ENCODE data around the gene TTC38.
A peak's percentile ranks its signal among the peaks of the same experiment; 100 is the strongest.

Gene TTC38

DNA sequence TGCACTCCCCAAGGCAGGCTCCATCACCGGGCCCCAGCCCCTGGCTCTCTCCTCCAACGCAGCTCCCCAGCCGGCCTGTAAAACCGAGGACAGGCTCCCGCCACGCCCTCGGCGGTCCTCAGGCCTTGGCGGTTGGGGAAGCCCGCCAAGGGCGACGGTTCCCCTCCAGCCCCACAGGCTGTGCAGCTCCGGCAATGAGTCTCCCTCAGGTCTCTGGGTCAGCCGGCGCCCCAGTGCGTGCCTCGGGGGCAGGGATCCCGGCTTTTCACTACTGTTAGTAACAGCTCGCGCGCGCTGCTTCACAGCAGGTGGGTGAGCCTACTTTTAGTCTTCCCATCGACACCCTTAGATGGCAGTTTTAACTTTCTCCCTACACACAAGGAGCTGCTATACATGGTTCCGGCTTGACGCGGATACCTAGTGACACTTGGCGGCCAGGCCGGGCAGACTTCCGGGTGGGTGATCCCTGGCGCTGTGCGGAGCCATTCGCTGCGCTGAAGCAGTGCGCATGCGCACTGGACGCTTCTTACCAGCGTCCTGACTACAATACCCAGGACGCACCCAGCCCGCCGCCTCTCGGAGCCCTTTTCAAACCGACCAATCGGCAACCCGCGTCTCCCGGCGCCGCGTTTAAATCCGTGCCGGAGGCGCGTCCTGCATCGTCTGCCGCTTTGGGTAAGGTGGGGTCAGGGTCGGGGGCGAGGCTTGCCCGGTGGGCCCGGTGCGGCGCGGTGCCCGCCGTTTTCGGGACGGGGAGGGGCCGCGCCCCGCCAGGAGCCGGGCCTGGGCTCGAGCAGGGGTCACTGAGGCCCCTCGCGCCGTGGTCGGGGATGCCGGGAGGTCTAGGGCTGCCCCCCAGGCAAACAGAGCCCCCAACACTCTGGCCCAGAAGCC, 28.7 kb downstream of the TTC38 start, which contains the start of gene GTSE1 (continued):
- TF ChIP-seq EGR2 (tag by site-specific recombination; IDR thresholded peaks at IDR 0.05; ENCODE audit: low read depth) (0 out of 2 replicates have a peak, but pooled peaks have one; percentile 3), GFI1B (tag by site-specific recombination; IDR thresholded peaks at IDR 0.05) (no peak), ZNF146 (tag by site-specific recombination; IDR thresholded peaks at IDR 0.05) (no peak), ZSCAN30 (tag by site-specific recombination; IDR thresholded peaks at IDR 0.05) (peak; percentile 10; the same call in 1 of the 2 replicates), ZNF19 (tag by site-specific recombination; IDR thresholded peaks at IDR 0.05; ENCODE audit: low read depth) (no peak), ZNF529 (tag by site-specific recombination; IDR thresholded peaks at IDR 0.05; ENCODE audit: insufficient replicate concordance) (no peak), YY2 (tag by site-specific recombination; IDR thresholded peaks at IDR 0.05) (peak; percentile 65; the same call in 1 of the 2 replicates), ZNF266 (tag by site-specific recombination; IDR thresholded peaks at IDR 0.05; ENCODE audit: low read depth) (no peak), ZNF157 (tag by site-specific recombination; IDR thresholded peaks at IDR 0.05) (no peak), ZXDB (tag by site-specific recombination; IDR thresholded peaks at IDR 0.05) (peak; percentile 57), ZNF626 (tag by site-specific recombination; IDR thresholded peaks at IDR 0.05) (no peak), ZBTB17 (tag by site-specific recombination; IDR thresholded peaks at IDR 0.05) (peak; percentile 82; the same call in 1 of the 2 replicates), ZNF24 (tag by site-specific recombination; IDR thresholded peaks at IDR 0.05) (peak; percentile 86), ZNF138 (tag by site-specific recombination; IDR thresholded peaks at IDR 0.05; ENCODE audit: borderline replicate concordance) (no peak), ZBTB21 (tag by site-specific recombination; IDR thresholded peaks at IDR 0.05) (no peak), ZNF311 (tag by site-specific recombination; IDR thresholded peaks at IDR 0.05; ENCODE audit: borderline replicate concordance) (no peak), ZNF747 (tag by site-specific recombination; IDR thresholded peaks at IDR 0.05) (no peak), ZNF510 (tag by site-specific recombination; IDR thresholded peaks at IDR 0.05; ENCODE audit: insufficient replicate concordance) (no peak), ZIC2 (tag by site-specific recombination; IDR thresholded peaks at IDR 0.05) (peak; percentile 81), ZBTB1 (tag by site-specific recombination; IDR thresholded peaks at IDR 0.05) (no peak), ZNF701 (tag by site-specific recombination; IDR thresholded peaks at IDR 0.05) (no peak), ZFHX2 (tag by site-specific recombination; conservative IDR thresholded peaks at IDR 0.05) (peak; percentile 43), ZNF571 (tag by site-specific recombination; IDR thresholded peaks at IDR 0.05) (no peak), ZNF558 (tag by site-specific recombination; IDR thresholded peaks at IDR 0.05) (no peak), YY1 (tag by site-specific recombination; IDR thresholded peaks at IDR 0.05) (no peak), KLF8 (tag by site-specific recombination; IDR thresholded peaks at IDR 0.05) (0 out of 2 replicates have a peak, but pooled peaks have one; percentile 13)
- TF ChIP-seq, protein P1, sequence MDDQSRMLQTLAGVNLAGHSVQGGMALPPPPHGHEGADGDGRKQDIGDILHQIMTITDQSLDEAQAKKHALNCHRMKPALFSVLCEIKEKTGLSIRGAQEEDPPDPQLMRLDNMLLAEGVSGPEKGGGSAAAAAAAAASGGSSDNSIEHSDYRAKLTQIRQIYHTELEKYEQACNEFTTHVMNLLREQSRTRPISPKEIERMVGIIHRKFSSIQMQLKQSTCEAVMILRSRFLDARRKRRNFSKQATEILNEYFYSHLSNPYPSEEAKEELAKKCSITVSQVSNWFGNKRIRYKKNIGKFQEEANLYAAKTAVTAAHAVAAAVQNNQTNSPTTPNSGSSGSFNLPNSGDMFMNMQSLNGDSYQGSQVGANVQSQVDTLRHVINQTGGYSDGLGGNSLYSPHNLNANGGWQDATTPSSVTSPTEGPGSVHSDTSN (CRISPR knock-in tag; IDR thresholded peaks at IDR 0.05): no peak; the same call in none of the 2 replicates
- TF ChIP-seq, protein P2, sequence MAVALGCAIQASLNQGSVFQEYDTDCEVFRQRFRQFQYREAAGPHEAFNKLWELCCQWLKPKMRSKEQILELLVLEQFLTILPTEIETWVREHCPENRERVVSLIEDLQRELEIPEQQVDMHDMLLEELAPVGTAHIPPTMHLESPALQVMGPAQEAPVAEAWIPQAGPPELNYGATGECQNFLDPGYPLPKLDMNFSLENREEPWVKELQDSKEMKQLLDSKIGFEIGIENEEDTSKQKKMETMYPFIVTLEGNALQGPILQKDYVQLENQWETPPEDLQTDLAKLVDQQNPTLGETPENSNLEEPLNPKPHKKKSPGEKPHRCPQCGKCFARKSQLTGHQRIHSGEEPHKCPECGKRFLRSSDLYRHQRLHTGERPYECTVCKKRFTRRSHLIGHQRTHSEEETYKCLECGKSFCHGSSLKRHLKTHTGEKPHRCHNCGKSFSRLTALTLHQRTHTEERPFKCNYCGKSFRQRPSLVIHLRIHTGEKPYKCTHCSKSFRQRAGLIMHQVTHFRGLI (tag by site-specific recombination; IDR thresholded peaks at IDR 0.05): no peak
- TF ChIP-seq, protein P3, sequence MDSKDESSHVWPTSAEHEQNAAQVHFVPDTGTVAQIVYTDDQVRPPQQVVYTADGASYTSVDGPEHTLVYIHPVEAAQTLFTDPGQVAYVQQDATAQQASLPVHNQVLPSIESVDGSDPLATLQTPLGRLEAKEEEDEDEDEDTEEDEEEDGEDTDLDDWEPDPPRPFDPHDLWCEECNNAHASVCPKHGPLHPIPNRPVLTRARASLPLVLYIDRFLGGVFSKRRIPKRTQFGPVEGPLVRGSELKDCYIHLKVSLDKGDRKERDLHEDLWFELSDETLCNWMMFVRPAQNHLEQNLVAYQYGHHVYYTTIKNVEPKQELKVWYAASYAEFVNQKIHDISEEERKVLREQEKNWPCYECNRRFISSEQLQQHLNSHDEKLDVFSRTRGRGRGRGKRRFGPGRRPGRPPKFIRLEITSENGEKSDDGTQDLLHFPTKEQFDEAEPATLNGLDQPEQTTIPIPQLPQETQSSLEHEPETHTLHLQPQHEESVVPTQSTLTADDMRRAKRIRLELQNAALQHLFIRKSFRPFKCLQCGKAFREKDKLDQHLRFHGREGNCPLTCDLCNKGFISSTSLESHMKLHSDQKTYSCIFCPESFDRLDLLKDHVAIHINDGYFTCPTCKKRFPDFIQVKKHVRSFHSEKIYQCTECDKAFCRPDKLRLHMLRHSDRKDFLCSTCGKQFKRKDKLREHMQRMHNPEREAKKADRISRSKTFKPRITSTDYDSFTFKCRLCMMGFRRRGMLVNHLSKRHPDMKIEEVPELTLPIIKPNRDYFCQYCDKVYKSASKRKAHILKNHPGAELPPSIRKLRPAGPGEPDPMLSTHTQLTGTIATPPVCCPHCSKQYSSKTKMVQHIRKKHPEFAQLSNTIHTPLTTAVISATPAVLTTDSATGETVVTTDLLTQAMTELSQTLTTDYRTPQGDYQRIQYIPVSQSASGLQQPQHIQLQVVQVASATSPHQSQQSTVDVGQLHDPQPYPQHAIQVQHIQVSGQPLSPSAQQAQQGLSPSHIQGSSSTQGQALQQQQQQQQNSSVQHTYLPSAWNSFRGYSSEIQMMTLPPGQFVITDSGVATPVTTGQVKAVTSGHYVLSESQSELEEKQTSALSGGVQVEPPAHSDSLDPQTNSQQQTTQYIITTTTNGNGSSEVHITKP (tag by site-specific recombination; IDR thresholded peaks at IDR 0.05): peak; percentile 77
- TF ChIP-seq, protein P4, sequence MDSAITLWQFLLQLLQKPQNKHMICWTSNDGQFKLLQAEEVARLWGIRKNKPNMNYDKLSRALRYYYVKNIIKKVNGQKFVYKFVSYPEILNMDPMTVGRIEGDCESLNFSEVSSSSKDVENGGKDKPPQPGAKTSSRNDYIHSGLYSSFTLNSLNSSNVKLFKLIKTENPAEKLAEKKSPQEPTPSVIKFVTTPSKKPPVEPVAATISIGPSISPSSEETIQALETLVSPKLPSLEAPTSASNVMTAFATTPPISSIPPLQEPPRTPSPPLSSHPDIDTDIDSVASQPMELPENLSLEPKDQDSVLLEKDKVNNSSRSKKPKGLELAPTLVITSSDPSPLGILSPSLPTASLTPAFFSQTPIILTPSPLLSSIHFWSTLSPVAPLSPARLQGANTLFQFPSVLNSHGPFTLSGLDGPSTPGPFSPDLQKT (IDR thresholded peaks at IDR 0.05; ENCODE audit: borderline replicate concordance, low read depth, low read length): no peak
- TF ChIP-seq, protein P5, sequence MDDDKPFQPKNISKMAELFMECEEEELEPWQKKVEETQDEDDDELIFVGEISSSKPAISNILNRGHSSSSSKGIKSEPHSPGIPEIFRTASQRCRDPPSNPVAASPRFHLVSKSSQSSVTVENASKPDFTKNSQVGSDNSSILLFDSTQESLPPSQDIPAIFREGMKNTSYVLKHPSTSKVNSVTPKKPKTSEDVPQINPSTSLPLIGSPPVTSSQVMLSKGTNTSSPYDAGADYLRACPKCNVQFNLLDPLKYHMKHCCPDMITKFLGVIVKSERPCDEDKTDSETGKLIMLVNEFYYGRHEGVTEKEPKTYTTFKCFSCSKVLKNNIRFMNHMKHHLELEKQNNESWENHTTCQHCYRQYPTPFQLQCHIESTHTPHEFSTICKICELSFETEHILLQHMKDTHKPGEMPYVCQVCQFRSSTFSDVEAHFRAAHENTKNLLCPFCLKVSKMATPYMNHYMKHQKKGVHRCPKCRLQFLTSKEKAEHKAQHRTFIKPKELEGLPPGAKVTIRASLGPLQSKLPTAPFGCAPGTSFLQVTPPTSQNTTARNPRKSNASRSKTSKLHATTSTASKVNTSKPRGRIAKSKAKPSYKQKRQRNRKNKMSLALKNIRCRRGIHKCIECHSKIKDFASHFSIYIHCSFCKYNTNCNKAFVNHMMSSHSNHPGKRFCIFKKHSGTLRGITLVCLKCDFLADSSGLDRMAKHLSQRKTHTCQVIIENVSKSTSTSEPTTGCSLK (tag by site-specific recombination; IDR thresholded peaks at IDR 0.05): no peak
